Measurements from ENCODE around the gene HYLS1.
"Not testable (repeated sequence)": the region's sequence is repeated elsewhere in the genome, so short reads cannot be mapped to it uniquely, and the experiment has no call there.

Gene HYLS1, protein sequence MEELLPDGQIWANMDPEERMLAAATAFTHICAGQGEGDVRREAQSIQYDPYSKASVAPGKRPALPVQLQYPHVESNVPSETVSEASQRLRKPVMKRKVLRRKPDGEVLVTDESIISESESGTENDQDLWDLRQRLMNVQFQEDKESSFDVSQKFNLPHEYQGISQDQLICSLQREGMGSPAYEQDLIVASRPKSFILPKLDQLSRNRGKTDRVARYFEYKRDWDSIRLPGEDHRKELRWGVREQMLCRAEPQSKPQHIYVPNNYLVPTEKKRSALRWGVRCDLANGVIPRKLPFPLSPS

DNA sequence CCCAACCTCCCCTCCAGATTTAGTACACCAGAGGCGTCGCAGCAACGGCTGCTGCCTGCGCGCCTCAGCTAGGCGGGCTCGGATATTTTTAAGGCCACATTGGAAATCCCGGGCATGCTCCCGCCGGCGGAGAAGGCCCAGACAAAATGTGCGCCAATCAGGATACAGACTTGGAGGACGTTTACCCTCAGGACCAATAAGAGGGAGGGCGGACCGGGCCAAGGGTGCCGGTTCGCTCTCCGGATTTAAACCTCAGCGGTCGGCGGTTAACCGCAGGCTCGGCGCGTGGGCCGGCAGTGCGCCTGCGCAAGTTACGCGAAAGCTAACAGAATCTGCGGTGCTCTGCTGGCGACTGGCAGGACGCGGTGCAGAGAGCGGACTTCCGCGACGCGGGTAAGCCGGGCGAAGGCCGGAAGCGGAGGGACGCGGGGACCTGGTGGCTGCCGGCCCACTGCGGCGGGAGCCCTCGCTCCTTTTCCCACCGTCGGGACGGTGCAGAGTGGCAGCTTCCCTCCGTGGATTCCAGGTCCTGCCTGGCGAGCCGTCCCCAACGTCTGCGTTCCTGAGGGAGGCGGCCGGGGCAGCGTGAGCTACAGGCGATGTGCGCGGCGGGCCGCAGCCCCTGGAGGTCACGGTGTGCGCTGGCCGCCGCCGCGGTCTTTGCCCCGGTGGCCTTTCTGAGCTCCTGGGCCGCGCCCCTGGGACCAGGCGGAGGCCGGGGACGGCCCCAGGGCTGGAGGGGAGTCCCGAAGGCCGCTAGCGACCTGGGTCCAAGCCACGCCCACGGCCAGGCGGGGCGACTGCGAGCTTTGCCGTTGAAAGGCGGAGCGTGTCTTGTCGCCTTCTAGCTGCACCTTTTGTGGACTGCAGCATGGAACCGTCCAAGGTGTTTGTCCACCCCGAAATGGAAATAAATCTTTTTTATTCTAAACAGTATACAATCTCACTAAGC lies at the start of gene HYLS1:
Gene HYLS1 (plus strand): TSS at position 296 of the 952 bp plus-strand sequence. CDS start 11,701 bp downstream, outside the sequence.
- peak; percentile 93 to 97 for DNase-seq (ENCODE audit: extremely low read depth in 1 of 2, low read depth in 1 of 2)

DNA sequence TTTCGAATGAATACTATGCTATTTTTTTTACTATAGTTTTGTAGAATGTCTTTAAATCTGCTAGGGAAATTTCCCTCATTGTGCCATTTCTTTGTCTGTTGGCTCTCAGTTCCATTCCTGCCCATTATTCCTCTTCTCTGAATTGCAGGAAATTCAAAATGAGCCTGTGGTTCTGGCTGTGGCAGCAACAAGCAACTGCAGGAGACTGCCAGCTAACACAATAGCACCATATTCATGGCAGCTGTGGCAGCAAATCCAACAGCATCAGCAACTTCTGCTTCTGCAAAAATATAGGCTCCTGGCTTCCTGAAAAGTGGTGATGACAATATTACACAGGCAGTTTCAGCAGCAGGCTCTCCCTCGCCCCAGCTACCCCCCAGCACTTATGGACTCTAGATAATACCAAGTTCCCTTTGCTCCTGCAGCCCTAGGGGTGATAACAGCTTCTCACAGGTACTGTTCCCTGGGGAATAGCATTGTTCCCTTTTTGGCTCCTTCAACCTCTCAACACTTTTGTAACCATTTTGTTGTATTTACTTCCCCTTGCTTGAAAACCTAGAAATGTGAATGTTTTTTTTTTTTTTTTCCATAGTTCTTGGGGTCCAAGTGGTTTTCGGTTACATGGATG lies 45.0 kb upstream of the HYLS1 start:
- no peak for DNase-seq (ENCODE audit: extremely low read depth in 1 of 2, low read depth in 1 of 2)

DNA sequence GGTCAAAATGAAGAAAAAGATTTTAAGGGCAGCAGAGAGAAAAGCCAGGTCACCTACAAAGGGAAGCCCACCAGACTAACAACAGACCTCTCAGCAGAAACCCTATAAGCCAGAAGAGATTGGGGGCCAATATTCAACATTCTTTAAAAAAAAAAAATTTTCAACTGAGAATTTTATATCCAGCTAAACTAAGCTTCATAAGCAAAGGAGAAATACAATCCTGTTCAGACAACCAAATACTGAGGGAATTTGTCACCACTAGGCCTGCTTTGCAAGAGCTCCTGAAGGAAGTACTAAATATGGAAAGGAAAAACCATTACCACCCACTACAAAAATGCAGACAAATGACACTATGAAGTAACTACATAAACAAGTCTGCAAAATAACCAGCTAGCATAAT lies 41.3 kb upstream of the HYLS1 start:
- DNase-seq (ENCODE audit: extremely low read depth in 1 of 2, low read depth in 1 of 2) = no peak

DNA sequence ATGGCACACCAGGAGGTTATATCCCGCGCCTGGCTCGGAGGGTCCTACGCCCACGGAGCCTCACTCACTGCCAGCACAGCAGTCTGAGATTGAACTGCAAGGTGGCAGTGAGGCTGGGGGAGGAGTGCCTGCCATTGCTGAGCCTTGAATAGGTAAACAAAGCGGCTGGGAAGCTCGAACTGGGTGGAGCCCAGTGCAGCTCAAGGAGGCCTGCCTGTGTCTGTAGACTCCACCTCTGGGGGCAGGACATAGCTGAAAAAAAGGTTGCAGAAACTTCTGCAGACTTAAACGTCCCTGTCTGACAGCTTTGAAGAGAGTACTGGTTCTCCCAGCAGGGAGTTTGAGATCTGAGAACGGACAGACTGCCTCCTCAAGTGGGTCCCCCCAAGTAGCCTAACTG lies 29.8 kb upstream of the HYLS1 start:
- not testable (repeated sequence) for DNase-seq (ENCODE audit: extremely low read depth in 1 of 2, low read depth in 1 of 2)

DNA sequence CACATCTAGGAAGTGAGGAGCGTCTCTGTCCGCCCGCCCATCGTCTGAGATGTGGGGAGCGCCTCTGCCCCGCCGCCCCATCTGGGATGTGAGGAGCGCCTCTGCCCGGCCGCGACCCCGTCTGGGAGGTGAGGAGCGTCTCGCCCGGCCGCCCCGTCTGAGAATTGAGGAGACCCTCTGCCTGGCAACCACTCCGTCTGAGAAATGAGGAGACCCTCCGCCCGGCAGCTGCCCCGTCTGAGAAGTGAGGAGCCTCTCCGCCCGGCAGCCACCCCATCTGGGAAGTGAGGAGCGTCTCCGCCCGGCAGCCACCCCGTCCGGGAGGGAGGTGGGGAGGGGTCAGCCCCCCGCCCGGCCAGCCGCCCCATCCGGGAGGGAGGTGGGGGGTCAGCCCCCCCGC lies 24.7 kb upstream of the HYLS1 start:
- not testable (repeated sequence) for DNase-seq (ENCODE audit: extremely low read depth in 1 of 2, low read depth in 1 of 2)

DNA sequence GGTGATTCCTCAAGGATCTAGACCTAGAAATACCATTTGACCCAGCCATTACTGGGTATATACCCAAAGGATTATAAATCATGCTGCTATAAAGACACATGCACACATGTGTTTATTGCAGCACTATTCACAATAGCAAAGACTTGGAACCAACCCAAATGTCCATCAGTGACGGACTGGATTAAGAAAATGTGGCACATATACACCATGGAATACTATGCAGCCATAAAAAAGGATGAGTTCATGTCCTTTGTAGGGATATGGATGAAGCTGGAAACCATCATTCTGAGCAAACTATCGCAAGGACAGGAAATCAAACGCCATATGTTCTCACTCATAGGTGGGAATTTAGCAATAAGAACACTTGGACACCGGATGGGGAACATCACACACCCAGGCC lies 22.1 kb upstream of the HYLS1 start:
- DNase-seq (ENCODE audit: extremely low read depth in 1 of 2, low read depth in 1 of 2) = not testable (repeated sequence)

DNA sequence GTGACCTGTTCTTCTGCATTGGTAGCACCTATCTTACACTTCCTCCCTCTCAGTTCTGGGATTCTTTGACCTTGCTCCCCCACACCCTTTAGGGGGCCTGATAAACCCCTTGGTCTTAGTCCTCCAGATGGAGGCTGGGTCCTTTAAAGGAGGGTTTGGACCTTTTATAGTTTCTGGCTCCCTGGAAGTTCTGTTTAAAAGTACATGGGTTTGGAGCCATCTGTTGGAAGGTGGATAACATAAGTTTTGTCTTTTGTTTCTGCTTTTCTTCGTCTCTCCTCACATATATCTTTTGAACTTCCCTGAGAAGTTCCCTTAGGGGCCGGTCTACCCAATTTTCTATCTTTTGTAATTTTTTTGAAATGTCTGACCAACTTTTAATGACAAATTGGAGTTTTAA lies 17.9 kb upstream of the HYLS1 start:
- no peak for DNase-seq (ENCODE audit: extremely low read depth in 1 of 2, low read depth in 1 of 2)

DNA sequence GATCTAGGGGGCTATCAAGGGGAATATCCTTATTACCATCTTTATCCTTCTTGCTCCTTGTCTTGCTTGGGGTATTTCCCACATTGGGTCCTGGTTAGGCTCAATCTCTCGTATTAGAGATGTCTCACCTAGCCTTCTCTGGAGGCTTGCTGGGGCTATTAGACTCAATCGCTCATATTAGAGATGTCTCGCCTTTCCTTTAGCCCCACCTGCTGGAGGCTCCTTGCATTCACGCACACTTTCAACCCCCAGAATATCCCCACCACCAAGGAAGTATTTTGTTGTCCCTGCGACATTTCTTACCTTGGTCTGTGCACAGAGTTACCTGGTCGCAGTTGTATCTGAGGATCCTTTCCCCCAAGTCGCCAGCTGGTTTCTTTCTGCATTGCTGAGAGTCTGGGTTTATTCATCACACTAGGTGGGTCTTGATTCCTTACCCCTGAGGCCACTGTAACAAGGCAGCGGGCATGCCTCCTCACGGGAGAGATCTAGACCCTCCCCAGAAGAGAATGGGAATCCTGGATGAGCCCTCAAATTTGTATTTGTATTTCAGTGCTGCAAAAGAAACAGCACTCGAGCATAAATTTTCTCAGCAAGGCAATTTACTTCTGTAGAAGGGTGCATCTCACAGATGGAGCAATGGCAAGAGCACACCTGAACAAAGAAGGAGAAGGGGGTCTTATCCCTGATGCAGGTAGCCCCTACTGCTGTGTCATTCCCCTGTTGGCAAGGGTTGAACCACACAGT lies 15.9 kb upstream of the HYLS1 start:
- no peak for DNase-seq (ENCODE audit: extremely low read depth in 1 of 2, low read depth in 1 of 2)

DNA sequence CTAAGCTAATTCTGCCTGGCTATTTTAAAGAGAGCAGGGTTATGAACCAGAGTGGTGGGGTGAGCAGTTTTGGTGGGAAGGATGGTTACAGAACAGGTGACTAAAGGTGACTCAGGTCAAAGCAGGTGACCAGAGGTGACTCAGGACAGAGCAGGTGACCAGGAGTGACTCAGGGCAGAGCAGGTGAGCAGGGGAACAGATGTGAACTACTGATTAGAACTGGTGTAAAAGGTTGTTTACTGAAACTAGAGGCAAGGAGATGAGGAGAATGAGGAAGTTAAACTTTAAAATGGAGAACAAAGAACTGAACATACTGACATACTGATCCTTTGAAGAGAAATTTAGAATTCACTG lies 15.4 kb upstream of the HYLS1 start:
- no peak for DNase-seq (ENCODE audit: extremely low read depth in 1 of 2, low read depth in 1 of 2)

DNA sequence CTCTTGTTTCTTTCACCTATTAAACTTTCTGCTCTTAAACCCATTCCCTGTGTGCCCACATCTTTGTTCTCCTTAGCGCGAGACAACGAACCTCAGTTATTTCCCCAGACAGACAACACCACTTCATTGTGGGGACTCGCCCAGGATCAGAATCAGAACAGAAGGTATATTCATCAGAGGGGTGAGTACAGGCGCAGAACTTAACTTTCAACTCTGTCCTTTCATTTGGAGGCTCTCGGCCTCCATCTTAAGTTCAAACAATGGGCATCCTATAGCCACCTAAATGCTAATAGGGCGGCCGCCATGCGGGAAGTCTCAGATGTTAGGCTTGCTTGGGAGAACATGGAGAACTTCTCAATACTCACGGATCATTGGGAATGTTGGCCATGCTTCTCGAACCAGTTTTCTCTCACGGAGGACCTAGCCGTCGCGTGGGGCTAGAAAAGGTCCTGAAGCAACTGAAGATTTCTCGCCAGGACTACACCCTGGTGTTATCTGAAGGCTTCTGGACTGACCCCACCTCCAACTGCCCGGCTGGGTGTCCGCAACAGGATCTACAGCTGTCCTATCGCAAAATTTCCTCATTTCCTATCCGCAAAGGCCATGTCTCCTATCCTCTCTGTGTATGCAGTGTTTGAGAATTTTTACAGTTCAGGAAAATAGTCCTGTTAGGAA lies 13.4 kb upstream of the HYLS1 start:
- DNase-seq (ENCODE audit: extremely low read depth in 1 of 2, low read depth in 1 of 2) = no peak

DNA sequence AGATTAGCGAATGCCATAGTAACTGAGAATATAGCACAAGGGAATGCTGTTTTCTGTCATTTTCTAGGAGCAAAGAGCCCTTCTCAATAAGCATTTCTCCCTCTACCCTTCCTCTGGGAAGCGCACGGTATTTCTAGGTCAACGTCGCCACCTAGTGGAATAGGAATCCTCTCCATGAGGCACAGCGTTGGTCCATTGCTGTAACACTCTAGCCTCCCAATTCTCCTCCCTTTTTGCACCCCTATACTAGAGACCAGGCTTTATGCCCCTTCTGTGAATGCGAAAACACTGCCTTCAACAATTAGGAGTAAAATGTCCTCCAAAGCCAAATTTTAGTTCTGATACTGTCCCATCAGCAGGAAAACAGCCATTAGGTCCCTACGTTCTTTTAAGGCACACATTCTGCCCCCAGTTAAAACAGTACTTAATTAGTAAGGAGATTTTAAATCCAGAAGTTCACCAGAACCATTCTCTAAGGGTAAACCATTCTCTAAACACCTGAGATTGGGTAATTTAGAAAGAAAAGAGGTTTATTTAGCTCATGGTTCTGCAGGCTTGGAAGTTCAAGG lies 12.8 kb upstream of the HYLS1 start:
- DNase-seq (ENCODE audit: extremely low read depth in 1 of 2, low read depth in 1 of 2) = peak in 1 of 2 donors; percentile 25

DNA sequence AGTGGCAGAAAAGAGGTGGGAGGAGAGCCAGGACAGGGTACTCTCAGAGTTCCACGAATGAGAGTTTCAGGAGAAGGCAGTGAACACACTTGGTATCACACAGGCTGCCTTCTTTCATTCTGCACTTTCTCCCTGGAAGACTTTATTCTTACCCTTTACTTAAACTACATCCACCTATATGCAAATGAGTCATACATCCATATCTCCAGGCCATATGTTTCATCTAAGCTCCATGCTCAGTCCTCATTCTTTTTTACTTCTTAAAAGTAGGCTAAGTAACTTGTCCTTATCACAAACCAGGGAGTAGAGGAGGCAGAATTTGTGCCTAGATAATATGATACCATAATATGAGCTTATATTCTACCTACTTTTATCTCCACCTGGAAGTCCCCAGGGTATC lies 6.2 kb upstream of the HYLS1 start:
- DNase-seq (ENCODE audit: extremely low read depth in 1 of 2, low read depth in 1 of 2) = no peak

DNA sequence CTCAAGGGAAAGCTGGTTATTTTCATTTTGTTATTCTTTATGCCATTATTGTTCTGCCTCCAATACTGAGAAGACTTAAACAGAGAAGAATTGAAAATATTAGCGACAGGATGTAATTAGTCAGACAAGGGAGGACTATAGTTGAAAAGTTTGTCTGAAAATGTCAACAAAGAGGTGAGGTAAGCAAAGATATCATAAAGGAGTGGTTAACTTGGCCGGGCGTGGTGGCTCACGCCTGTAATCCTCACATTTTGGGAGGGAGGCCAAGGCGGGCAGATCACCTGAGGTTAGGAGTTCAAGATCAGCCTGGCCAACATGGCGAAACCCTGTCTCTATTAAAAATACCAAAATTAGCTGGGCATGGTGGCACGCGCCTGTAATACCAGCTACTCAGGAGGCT lies 4.1 kb upstream of the HYLS1 start:
- no peak for DNase-seq (ENCODE audit: extremely low read depth in 1 of 2, low read depth in 1 of 2)

DNA sequence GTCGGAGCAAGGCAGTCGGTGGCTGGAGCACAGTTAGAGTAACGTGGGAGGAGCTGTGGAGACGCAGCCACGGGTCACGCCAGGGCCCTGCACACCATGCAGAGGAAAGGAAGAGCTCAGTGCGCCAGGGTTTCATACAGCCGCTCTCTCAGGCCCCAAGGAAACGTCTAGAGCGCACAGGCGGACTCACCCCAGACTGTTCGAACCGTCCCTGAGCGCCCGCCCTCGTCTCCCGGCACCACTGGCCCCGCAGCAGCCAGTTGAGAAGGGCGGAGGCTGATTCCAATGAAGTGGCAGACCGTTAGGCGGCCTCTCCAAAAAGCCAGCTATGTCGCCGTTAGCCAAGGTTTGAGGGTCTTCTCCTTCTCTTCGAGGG lies 483 bp upstream of the HYLS1 start:
- peak in 1 of 2 donors; percentile 16 for DNase-seq (ENCODE audit: extremely low read depth in 1 of 2, low read depth in 1 of 2)

DNA sequence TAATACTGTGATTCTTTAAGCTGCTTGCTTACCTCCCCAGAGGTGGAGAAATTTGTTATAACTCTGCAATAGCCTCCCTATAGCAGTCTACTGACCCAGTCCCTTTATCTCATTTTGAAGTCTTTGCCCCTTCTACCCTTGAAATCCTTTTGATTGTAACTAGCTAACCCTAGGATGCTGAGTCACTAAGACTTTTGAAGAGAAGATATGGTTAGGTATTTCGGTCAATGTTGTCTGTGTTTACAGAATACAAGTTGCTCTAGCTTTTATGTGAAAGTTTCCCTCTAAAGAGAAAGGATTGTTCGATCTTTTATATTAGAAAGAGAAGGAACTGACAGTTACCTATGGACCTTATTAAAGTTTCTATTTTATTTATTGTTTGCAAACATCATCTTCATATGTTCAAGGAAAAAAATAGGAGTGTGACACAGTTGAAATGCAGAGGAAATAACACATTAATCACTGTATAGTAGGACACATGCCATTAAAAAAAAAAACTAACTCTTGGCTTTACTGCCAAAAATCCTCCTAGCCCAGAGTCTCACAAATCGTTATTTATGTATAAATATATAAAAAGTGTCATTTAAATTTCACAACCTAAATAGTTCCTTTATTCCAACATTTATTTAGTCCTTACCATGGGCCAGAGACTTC lies 3.1 kb downstream of the HYLS1 start:
- DNase-seq (ENCODE audit: extremely low read depth in 1 of 2, low read depth in 1 of 2) = no peak

DNA sequence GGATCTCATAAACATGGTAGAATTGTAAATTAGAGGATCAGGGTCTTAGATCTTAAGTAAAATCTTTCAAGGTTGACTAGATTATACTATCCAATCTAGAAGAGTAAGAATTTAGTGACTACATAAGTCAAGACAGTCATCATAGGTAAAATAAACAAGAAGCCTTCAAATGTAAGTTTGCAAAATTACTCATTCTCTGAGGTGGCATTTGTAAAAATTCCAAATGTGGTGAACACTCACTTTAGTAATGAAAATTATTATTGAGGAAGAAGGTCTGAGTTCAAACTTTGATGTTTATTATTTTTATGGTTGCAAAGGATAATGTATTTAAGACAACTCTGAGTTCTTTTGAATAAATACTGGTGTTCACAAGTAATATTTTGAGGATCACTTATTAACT lies 4.6 kb downstream of the HYLS1 start:
- DNase-seq (ENCODE audit: extremely low read depth in 1 of 2, low read depth in 1 of 2) = no peak

DNA sequence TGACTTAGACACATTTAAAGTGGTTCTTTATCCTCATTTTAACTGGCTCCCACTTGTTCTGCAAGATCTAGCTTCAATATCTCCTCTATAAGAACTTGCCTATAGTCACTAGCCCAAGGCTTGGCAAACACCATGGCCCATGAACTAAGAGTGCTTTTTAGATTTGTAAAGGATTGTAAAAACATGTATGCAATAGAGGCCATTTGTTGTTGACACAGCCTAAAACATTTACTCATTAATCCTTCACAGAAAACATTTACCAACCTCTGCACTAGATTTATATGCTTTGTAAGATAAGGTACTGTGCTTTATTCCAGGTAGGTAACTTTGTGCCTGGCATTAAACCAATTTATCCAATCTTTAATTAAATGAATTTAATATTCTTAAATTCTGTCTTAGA lies 5.5 kb downstream of the HYLS1 start:
- DNase-seq (ENCODE audit: extremely low read depth in 1 of 2, low read depth in 1 of 2) = no peak

DNA sequence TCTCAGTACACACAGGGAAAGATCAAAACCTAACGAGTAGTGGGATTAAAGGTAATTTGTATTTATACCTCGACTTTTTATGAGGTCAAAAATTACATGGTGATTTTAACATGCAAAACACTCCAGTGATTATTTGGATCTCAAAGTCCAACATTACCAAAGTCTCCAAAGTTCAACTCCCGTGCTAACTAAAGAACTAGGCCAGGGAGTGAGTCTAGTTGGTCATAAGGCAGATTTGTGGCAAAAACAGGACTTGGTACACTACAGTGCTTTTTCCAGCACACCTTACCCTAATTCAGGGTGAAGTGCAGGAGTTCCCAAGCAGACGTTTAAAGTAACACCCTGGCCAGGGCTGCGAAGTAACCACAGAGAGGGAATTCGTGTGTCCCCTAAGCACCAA lies 14.4 kb downstream of the HYLS1 start:
- no peak for DNase-seq (ENCODE audit: extremely low read depth in 1 of 2, low read depth in 1 of 2)

DNA sequence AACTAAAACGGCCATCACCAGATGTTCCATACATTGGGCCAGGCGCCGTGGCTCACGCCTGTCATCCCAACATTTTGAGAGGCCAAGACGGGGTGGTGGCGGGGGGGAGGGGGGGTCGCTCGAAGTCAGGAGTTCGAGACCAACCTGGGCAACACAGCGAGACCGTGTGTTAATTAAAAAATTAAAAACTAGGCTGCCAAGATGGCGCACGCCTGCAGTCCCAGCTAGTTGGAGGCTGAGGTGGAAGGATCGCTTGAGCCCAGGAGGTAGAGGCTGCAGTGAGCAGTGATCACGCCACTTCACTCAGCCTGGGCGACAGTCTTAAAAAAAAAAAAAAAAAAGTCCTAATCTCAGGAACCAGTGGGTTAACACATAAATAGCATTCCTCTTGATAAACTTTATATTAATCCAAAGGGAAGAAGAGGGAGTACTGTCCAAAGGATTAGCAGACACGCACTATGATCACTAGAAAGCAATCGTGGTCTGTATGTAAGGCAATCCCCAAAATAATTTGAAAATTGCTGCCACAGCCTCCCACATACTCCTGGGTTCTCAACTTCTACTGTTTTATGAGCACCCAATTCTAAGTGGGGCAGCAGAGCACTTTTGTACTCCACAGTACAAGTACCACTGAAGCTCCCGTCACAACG lies 14.9 kb downstream of the HYLS1 start:
- no peak for DNase-seq (ENCODE audit: extremely low read depth in 1 of 2, low read depth in 1 of 2)

Measured in stimulated activated CD8-positive, alpha-beta memory T cell treated with anti-CD3 and anti-CD28 coated beads, Interleukin-7, amount 100 ng/mL, for 48 hours (primary cell).